ENCODE results near the gene FBXL7.

- TF ChIP-seq, protein P1, sequence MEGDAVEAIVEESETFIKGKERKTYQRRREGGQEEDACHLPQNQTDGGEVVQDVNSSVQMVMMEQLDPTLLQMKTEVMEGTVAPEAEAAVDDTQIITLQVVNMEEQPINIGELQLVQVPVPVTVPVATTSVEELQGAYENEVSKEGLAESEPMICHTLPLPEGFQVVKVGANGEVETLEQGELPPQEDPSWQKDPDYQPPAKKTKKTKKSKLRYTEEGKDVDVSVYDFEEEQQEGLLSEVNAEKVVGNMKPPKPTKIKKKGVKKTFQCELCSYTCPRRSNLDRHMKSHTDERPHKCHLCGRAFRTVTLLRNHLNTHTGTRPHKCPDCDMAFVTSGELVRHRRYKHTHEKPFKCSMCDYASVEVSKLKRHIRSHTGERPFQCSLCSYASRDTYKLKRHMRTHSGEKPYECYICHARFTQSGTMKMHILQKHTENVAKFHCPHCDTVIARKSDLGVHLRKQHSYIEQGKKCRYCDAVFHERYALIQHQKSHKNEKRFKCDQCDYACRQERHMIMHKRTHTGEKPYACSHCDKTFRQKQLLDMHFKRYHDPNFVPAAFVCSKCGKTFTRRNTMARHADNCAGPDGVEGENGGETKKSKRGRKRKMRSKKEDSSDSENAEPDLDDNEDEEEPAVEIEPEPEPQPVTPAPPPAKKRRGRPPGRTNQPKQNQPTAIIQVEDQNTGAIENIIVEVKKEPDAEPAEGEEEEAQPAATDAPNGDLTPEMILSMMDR (conservative IDR thresholded peaks at IDR 0.05 in 1 of 2, IDR thresholded peaks at IDR 0.05 in 1 of 2; ENCODE audit: low read depth in 1 of 2, low read length in 2 of 2), result no peak
- no peak for TF ChIP-seq EZH2 (IDR thresholded peaks at IDR 0.05; ENCODE audit: low read length, missing control alignments)
Measured at GRCh38 chr5:15620501-15620900, 120.5 kb downstream of the FBXL7 start.

Measured in fibroblast of lung (primary cell).